Endothelial cell of umbilical vein (primary cell): ENCODE measurements around the gene LMF2. TPM values are rescaled to one million over a fixed set of nuclear protein-coding genes. Genes with fewer than 3 reads are reported as not detected.

ENCODE experiments used
- BruUV-seq: library from RNA; stranded (reverse); fragments of 400-500 nt; replicated peaks from 2 replicates; lab custom pipeline; 2021; lab: Mats Ljungman, UMichigan
- CTCF ChIA-PET: fragments of 300-600, 350-600 bp; sonication (Branson Sonifier 250); formaldehyde crosslinking; loops from one replicate; lab custom pipeline; 2021; ENCODE audit warnings: antibody characterized with exemption, inconsistent platforms; lab: Charles Lee
- POLR2A ChIA-PET: fragments of 300-600, 350-600 bp; sonication (Branson Sonifier 250); formaldehyde crosslinking; loops from one replicate; lab custom pipeline; 2021; ENCODE audit warnings: antibody characterized with exemption, inconsistent platforms; lab: Charles Lee
- DNase-seq: peaks from one replicate; pipeline ENCODE4 v3.0.0-alpha.2; 2011; ENCODE audit warnings: low read depth, low spot score
- FAIRE-seq: peaks from 2 replicates; lab custom pipeline; 2011; peaks lifted over from hg19 to GRCh38; lab: Jason Lieb, UNC
- H2AFZ ChIP-seq: 2 replicates; pipeline ENCODE4 v1.6.0; 2012; ENCODE audit warnings: low read depth, low read length, control low read depth, inconsistent platforms
- H3K27ac ChIP-seq: 2 replicates; pipeline ENCODE4 v1.5.1; 2011; ENCODE audit warnings: low read depth, mild to moderate bottlenecking, control low read depth, low read length, moderate library complexity; ENCODE audit not compliant: insufficient read depth
- H3K27me3 ChIP-seq, 2 experiments: 2 replicates each; pipeline versions ENCODE4 v1.6.0 to v1.6.1; 2011; ENCODE audit warnings: low read length in 2 of 2, mixed read lengths in 1 of 2; ENCODE audit not compliant: control insufficient read depth in 2 of 2, insufficient read depth in 2 of 2
- H3K36me3 ChIP-seq, 2 experiments: 2 replicates in 1 of 2; 3 replicates in 1 of 2; pipeline ENCODE4 v1.5.1; 2011; ENCODE audit warnings: low read length in 2 of 2, mild to moderate bottlenecking in 1 of 2, moderate library complexity in 1 of 2; ENCODE audit not compliant: control insufficient read depth in 2 of 2, insufficient read depth in 2 of 2; ENCODE audit errors: extremely low read depth in 1 of 2
- H3K4me1 ChIP-seq: 3 replicates; pipeline ENCODE4 v1.5.1; 2011; ENCODE audit warnings: mild to moderate bottlenecking, low read length; ENCODE audit not compliant: control insufficient read depth, insufficient read depth; ENCODE audit errors: extremely low read depth
- H3K4me2 ChIP-seq: 2 replicates; pipeline ENCODE4 v1.6.1; 2011; ENCODE audit warnings: low read length, control low read depth, mixed read lengths; ENCODE audit not compliant: insufficient read depth
- H3K4me3 ChIP-seq, 3 experiments: fragments of 200-600 bp in 1 of 3; sonication (generic), shearing (Covaris generic) in 1 of 3; replicated peaks in 1 of 3; 2 replicates each; pipeline ENCODE4 v1.5.1; 2011 to 2016; ENCODE audit warnings: control low read depth in 3 of 3, low read length in 3 of 3, mild to moderate bottlenecking in 2 of 3, inconsistent platforms in 1 of 3, low read depth in 1 of 3, moderate library complexity in 1 of 3; ENCODE audit not compliant: insufficient read depth in 1 of 3
- H3K79me2 ChIP-seq: 2 replicates; pipeline ENCODE4 v1.6.0; 2012; ENCODE audit warnings: low read length, inconsistent platforms; ENCODE audit not compliant: control insufficient read depth, insufficient read depth
- H3K9ac ChIP-seq: replicated peaks from 2 replicates; pipeline ENCODE3; 2011; ENCODE audit warnings: low read length, control low read depth; ENCODE audit not compliant: insufficient read depth; ENCODE audit errors: extremely low read depth
- H3K9me1 ChIP-seq: replicated peaks from 3 replicates; pipeline ENCODE4 v1.6.0; 2011; ENCODE audit warnings: mild to moderate bottlenecking, low read length; ENCODE audit not compliant: control insufficient read depth, insufficient read depth; ENCODE audit errors: extremely low read depth
- H3K9me3 ChIP-seq: replicated peaks from 2 replicates; pipeline ENCODE4 v1.5.1; 2012; ENCODE audit warnings: low read length, inconsistent platforms; ENCODE audit not compliant: control insufficient read depth, insufficient read depth
- H4K20me1 ChIP-seq: replicated peaks from 2 replicates; pipeline ENCODE3; 2011; ENCODE audit warnings: mild to moderate bottlenecking, low read length; ENCODE audit not compliant: control insufficient read depth, insufficient read depth; ENCODE audit errors: extremely low read depth
- POLR2AphosphoS5 ChIP-seq: IDR thresholded peaks from 2 replicates; pipeline ENCODE4 v1.6.1; 2012; ENCODE audit warnings: low read depth, mild to moderate bottlenecking, control low read depth, low read length, moderate library complexity; ENCODE audit not compliant: insufficient read depth
- dilution Hi-C: fragments of 300-500 bp; cut with MboI; formaldehyde crosslinking; loops from one replicate; pipeline ENCODE4 v1.15.0; 2019; ENCODE audit warnings: low sequenced_read_pairs; ENCODE audit not compliant: extremely low pct_ligation_motif_present
- intact Hi-C: fragments of 100-400 bp; cut with micrococcal nuclease; formaldehyde crosslinking; loops from one replicate; pipeline ENCODE4 v1.10.0; 2022
- polyA plus RNA-seq, 4 experiments: library from polyadenylated mRNA; depleted of rRNA in 3 of 4; stranded (reverse) in 3 of 4; unstranded in 1 of 4; fragments of >200 nt; gene quantifications; 2 replicates each; pipeline versions ENCODE4 v1.2.1 to v1.2.3, GENCODE V29; 2011 to 2012; ENCODE audit warnings: missing spikeins in 1 of 4
- total RNA-seq: library from RNA; stranded (reverse); gene quantifications from 2 replicates; pipeline ENCODE4 v1.2.3, GENCODE V29; 2021
- TF ChIP-seq, protein P1 (sequence below), 2 donors: IDR thresholded peaks; 1 replicate in 1 of 2; 2 replicates in 1 of 2; pipeline ENCODE4 v1.5.1; 2011; ENCODE audit warnings: low read length in 2 of 2, mild to moderate bottlenecking in 2 of 2, moderate library complexity in 2 of 2, control low read depth in 1 of 2, inconsistent platforms in 1 of 2, low read depth in 1 of 2; ENCODE audit not compliant: insufficient read depth in 1 of 2; ENCODE audit errors: extremely low read depth in 1 of 2

LMF2 gene
- total and polyA plus RNA-seq, 2 donors (not counting 3 experiments of a cell fraction or from before 2014, with no cell fraction given): 89.7 to 112 TPM

DNA sequence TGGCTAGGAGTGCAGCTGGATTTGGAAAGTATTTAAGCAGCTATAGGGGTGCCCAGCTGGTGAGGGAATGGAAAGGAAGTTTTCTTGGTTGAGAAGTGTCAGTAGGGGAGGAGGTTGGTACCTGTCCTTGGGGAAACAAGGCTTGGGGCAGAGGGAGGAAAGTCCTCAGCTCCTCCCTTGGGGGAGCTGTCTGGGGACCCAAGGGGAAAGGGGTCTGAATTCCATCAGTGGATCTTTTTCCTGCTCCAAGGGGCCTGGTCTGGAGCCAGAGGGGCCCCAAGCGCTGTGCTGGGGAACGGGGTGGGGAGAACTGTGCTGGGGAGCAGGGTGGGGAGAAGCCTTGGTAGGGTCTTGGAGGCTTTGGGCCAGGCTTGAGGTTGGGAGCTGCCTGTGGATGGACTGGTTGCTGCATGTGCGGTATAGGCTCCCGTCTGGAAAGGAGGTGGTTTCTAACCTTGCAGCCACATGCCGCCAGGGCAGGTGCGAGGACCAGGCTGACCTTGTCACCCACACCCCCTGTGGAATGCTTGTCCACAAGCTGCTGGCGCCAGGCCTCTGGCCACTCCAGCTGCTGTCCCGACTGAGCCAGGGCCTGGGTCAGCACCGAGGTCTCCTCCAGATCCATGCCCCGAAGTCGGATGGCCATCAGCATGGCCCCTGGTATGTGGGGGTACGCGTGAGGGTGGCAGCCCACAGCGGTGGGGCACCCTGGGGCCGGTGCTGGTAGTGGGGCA is 21.3 kb upstream of the LMF2 start:
- no TSS peak for BruUV-seq
- DNase-seq: no peak
- Histone ChIP-seq H3K36me3 (peaks cover 0 to 2% of the 10 kb centered on the region in 2 experiments), H4K20me1 (no peaks in the 10 kb centered on the region), H3K4me2 (no peak overlapping the region), H3K9me1 (no peaks in the 10 kb centered on the region), H2AFZ (no peak overlapping the region), H3K27me3 (peaks cover 3 to 13% of the 10 kb centered on the region in 2 experiments), H3K9ac (no peak overlapping the region), H3K79me2 (peaks cover 9% of the 10 kb centered on the region), H3K9me3 (no peaks in the 10 kb centered on the region), H3K4me3 (no peak overlapping the region), H3K4me1 (peaks cover 30% of the 10 kb centered on the region), H3K27ac (no peak overlapping the region)
- dilution Hi-C loops (no loop called here), intact Hi-C loops (no loop called here)
- no peak for FAIRE-seq
- TF ChIP-seq, protein P1, sequence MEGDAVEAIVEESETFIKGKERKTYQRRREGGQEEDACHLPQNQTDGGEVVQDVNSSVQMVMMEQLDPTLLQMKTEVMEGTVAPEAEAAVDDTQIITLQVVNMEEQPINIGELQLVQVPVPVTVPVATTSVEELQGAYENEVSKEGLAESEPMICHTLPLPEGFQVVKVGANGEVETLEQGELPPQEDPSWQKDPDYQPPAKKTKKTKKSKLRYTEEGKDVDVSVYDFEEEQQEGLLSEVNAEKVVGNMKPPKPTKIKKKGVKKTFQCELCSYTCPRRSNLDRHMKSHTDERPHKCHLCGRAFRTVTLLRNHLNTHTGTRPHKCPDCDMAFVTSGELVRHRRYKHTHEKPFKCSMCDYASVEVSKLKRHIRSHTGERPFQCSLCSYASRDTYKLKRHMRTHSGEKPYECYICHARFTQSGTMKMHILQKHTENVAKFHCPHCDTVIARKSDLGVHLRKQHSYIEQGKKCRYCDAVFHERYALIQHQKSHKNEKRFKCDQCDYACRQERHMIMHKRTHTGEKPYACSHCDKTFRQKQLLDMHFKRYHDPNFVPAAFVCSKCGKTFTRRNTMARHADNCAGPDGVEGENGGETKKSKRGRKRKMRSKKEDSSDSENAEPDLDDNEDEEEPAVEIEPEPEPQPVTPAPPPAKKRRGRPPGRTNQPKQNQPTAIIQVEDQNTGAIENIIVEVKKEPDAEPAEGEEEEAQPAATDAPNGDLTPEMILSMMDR (IDR thresholded peaks at IDR 0.05; ENCODE audit: extremely low read depth in 1 of 2, insufficient read depth in 1 of 2, low read depth in 1 of 2, low read length in 2 of 2): no peak
- TF ChIP-seq POLR2AphosphoS5: peak; percentile 29
- ChIA-PET POLR2A (no interaction called here), CTCF (interaction anchor here (1.5 kb wide), 1 partner anchor 34 kb away, joined by 3 read pairs; the partner anchor contains the start of gene SYCE3)
